ENCODE data around the gene LRPAP1.

GRCh38 chr4:3524349-3524748, 7.9 kb downstream of the LRPAP1 start:
- TF ChIP-seq CTCF (IDR thresholded peaks at IDR 0.05 in 4 of 5, conservative IDR thresholded peaks at IDR 0.05 in 1 of 5) (no peak), POLR2A (IDR thresholded peaks at IDR 0.05) (no peak)
